Smooth muscle cell (in vitro differentiated cells): ENCODE data around the gene TNS3. TPM values are rescaled to one million over a fixed set of nuclear protein-coding genes. Genes with fewer than 3 reads are reported as not detected.

Experiments used
- DNase-seq: peaks from one replicate; lab custom pipeline; 2025; ENCODE audit not compliant: unreplicated experiment; lab: John Stamatoyannopoulos, UW
- H2AFZ ChIP-seq: fragments of 200-600 bp; sonication (generic); 2 replicates; pipeline ENCODE4 v1.6.0; 2016; ENCODE audit warnings: antibody characterized with exemption, low read depth, mild to moderate bottlenecking
- H3F3A ChIP-seq: fragments of 200-600 bp; sonication (generic); 2 replicates; pipeline ENCODE4 v1.6.0; 2017; ENCODE audit warnings: antibody characterized with exemption, low read depth
- H3K27ac ChIP-seq: fragments of 200-600 bp; sonication (generic); 2 replicates; pipeline ENCODE4 v1.5.1; 2016; ENCODE audit warnings: low read depth, mild to moderate bottlenecking
- H3K27me3 ChIP-seq: fragments of 200-600 bp; sonication (generic); 2 replicates; pipeline ENCODE4 v1.6.1; 2016; ENCODE audit warnings: low read depth, mild to moderate bottlenecking
- H3K36me3 ChIP-seq: fragments of 200-600 bp; sonication (generic); 2 replicates; pipeline ENCODE4 v1.5.1; 2016; ENCODE audit warnings: low read depth
- H3K4me1 ChIP-seq: fragments of 200-600 bp; sonication (generic); 2 replicates; pipeline ENCODE4 v1.5.1; 2016; ENCODE audit warnings: low read depth
- H3K4me2 ChIP-seq: fragments of 200-600 bp; sonication (generic); 2 replicates; pipeline ENCODE4 v1.6.0; 2016; ENCODE audit warnings: mild to moderate bottlenecking
- H3K4me3 ChIP-seq: fragments of 200-600 bp; sonication (generic); 2 replicates; pipeline ENCODE4 v1.5.1; 2016; ENCODE audit warnings: mild to moderate bottlenecking
- H3K79me2 ChIP-seq: fragments of 200-600 bp; sonication (generic); 2 replicates; pipeline ENCODE4 v1.6.0; 2016; ENCODE audit warnings: low read depth, mild to moderate bottlenecking
- H3K9ac ChIP-seq: fragments of 200-600 bp; sonication (generic); 2 replicates; pipeline ENCODE4 v1.6.0; 2016; ENCODE audit warnings: low read depth
- H3K9me3 ChIP-seq: fragments of 200-600 bp; sonication (generic); replicated peaks from 2 replicates; pipeline ENCODE4 v1.5.1; 2016; ENCODE audit warnings: low read depth
- H4K20me1 ChIP-seq: fragments of 200-600 bp; sonication (generic); 2 replicates; pipeline ENCODE4 v1.6.0; 2016; ENCODE audit warnings: low read depth
- CTCF ChIP-seq: fragments of 200-600 bp; sonication (generic); IDR thresholded peaks from 2 replicates; pipeline ENCODE4 v1.5.1; 2017; ENCODE audit warnings: borderline replicate concordance, mild to moderate bottlenecking, antibody characterized with exemption; ENCODE audit not compliant: insufficient read depth, poor library complexity, severe bottlenecking
- WGBS: methylation state at CpG from one replicate; pipeline ENCODE4 v1.1.7; 2016; ENCODE audit warnings: low lambda C conversion rate; 5-methylcytosine and 5-hydroxymethylcytosine counted together
- polyA plus RNA-seq: library from polyadenylated mRNA; unstranded; fragments of >200 nt; fragmentation: Nextera tagmentation; extraction: Ambion mirVana; gene quantifications from 2 replicates; pipeline ENCODE4 v1.2.1, GENCODE V29; 2016
- total RNA-seq: library from RNA; depleted of rRNA; stranded (reverse); fragments of >200 nt; gene quantifications from 2 replicates; pipeline ENCODE4 v1.2.3, GENCODE V29; 2014

Gene TNS3
- total and polyA plus RNA-seq, 2 experiments from 2014 or later: 32.6 to 50.5 TPM

DNA sequence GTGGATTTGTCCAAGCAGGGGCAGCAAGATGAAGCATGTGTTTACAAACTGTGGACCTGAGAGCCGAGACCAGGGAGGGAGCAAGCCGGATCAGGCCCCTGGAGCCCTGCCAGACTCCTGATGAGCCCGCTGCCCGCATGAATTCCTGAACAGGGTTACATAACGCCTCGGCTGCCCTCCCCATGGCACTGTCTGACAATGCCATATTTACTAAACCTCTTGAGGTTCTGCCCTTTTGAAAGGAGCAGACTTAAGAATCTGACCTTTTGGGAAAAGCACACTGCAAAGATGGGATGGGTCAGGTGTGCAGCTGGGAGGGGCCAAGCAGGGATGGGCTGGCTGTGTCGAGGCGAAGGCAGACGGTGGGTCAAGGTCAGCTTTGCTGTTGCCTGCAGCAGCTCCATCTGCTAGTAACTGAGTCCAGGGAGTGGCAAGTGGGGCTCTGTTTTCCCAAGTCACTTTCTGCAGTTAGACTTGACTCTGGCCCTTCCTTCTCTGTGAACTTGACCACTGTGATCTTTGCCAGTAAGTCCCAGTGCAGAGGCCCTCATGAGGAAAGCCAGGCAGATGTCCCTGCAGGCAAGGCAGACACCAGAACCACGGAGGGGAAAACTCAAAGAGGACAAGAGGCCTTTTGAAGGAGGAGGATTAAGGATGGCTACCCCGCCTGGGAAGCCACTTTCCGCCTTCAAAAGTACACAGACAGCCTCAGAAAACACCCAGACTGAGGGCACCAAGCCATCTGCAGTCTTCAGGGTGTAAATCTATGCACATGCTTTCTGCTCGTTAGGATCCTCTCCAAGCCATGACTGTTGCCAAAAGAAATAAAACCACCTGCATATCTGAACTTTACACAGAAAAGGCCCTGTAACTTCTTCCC, 175.8 kb downstream of the TNS3 start:
- H4K20me1 ChIP-seq: peaks cover 70% of the 10 kb centered on the region
- 64% methylated on average over 13 of the region's 13 CpGs for WGBS
- H3F3A ChIP-seq: no peaks in the 10 kb centered on the region
- H3K9me3 ChIP-seq: no peaks in the 10 kb centered on the region
- no peak overlapping the region for H3K9ac ChIP-seq
- TF ChIP-seq CTCF: no peak
- H3K79me2 ChIP-seq: no peaks in the 10 kb centered on the region
- no peak for DNase-seq
- no peak overlapping the region for H3K4me3 ChIP-seq
- H3K36me3 ChIP-seq: peaks cover 3% of the 10 kb centered on the region
- H3K4me1 ChIP-seq: no peaks in the 10 kb centered on the region
- no peak overlapping the region for H3K4me2 ChIP-seq
- no peaks in the 10 kb centered on the region for H3K27me3 ChIP-seq
- H3K27ac ChIP-seq: no peak overlapping the region
- no peak overlapping the region for H2AFZ ChIP-seq

DNA sequence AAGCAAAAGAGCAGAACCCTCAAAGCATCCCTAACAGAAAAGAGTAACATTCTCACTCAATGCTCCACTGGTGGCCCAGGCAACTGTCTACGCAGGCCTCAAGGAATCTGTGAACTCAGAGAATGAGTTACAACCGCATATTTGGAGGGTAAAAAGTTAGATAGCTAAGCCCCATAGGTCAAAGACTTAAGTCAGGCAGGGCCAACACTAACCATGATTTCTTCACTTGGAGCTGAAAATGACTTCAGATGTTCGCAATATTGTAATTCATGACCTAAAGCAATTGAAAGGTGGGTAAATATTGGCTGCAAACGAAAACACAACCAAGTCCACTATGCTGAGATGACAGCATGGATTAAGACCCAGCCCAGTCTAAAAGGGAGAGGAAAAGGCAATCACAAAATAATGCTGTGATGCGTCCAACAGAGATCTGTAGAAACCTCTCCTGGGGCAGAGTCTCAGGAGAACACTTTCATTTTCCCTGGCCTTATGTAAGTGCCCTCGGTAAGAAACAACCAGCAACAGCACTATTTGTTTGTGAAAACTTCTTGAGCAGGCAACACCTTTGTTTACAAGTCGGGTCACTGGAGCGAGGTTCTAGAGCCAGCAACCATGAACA, 176.5 kb downstream of the TNS3 start:
- Histone ChIP-seq H3K9me3 (no peaks in the 10 kb centered on the region), H3K27me3 (no peaks in the 10 kb centered on the region), H3K27ac (no peak overlapping the region), H2AFZ (no peak overlapping the region), H4K20me1 (peaks cover 70% of the 10 kb centered on the region), H3K79me2 (no peaks in the 10 kb centered on the region), H3K4me2 (no peak overlapping the region), H3K36me3 (peaks cover under 1% of the 10 kb centered on the region), H3F3A (no peaks in the 10 kb centered on the region), H3K9ac (no peak overlapping the region), H3K4me1 (no peaks in the 10 kb centered on the region), H3K4me3 (no peak overlapping the region)
- TF ChIP-seq CTCF: no peak
- WGBS: 91% methylated on average over 8 of the region's 8 CpGs
- DNase-seq: no peak

- 53% methylated on average over 3 of the region's 3 CpGs for WGBS
- H3K79me2 ChIP-seq: no peaks in the 10 kb centered on the region
- TF ChIP-seq CTCF: no peak
- peak overlapping the region; percentile 0 for H3K27ac ChIP-seq
- H2AFZ ChIP-seq: no peak overlapping the region
- no peak overlapping the region for H3K9ac ChIP-seq
- DNase-seq: no peak
- H3K27me3 ChIP-seq: no peaks in the 10 kb centered on the region
- H3K4me3 ChIP-seq: no peak overlapping the region
- H4K20me1 ChIP-seq: peaks cover 70% of the 10 kb centered on the region
- no peaks in the 10 kb centered on the region for H3K4me1 ChIP-seq
- H3K9me3 ChIP-seq: no peaks in the 10 kb centered on the region
- no peak overlapping the region for H3K4me2 ChIP-seq
- H3F3A ChIP-seq: no peaks in the 10 kb centered on the region
- H3K36me3 ChIP-seq: no peaks in the 10 kb centered on the region
Observed at GRCh38 chr7:47404010-47404409, 177.9 kb downstream of the TNS3 start.
